ENCODE results near the gene PLSCR1.
"Not testable (repeated sequence)": the region's sequence is repeated elsewhere in the genome, so short reads cannot be mapped to it uniquely, and the experiment has no call there.

PLSCR1 gene

GRCh38 chr3:146547235-146547835, 2.9 kb upstream of the PLSCR1 start:
- no peak for DNase-seq

GRCh38 chr3:146546366-146546965, 2.1 kb upstream of the PLSCR1 start:
- no peak for DNase-seq

GRCh38 chr3:146544929-146545528, 622 bp upstream of the PLSCR1 start:
- DNase-seq, result no peak

GRCh38 chr3:146543461-146544001, 876 bp downstream of the PLSCR1 start:
- no peak for DNase-seq

GRCh38 chr3:146542978-146543377, 1.4 kb downstream of the PLSCR1 start:
- no peak for DNase-seq

GRCh38 chr3:146542179-146542578, 2.2 kb downstream of the PLSCR1 start:
- DNase-seq, result no peak

- DNase-seq, result no peak
Observed at GRCh38 chr3:146540978-146541377, 3.4 kb downstream of the PLSCR1 start.

GRCh38 chr3:146540236-146540635, 4.2 kb downstream of the PLSCR1 start:
- DNase-seq, result no peak

- no peak for DNase-seq
Observed at GRCh38 chr3:146539315-146539714, 5.1 kb downstream of the PLSCR1 start.

GRCh38 chr3:146537603-146538002, 6.8 kb downstream of the PLSCR1 start:
- no peak for DNase-seq

- no peak for DNase-seq
Observed at GRCh38 chr3:146536681-146537080, 7.7 kb downstream of the PLSCR1 start.

- no peak for DNase-seq
Observed at GRCh38 chr3:146532406-146532805, 12.0 kb downstream of the PLSCR1 start.

GRCh38 chr3:146530609-146531008, 13.8 kb downstream of the PLSCR1 start:
- DNase-seq, result no peak

GRCh38 chr3:146529021-146529420, 15.4 kb downstream of the PLSCR1 start:
- no peak for DNase-seq

- no peak for DNase-seq
Observed at GRCh38 chr3:146524961-146525360, 19.4 kb downstream of the PLSCR1 start.

- DNase-seq, result no peak
Observed at GRCh38 chr3:146523531-146523930, 20.9 kb downstream of the PLSCR1 start.

- DNase-seq, result not testable (repeated sequence)
Observed at GRCh38 chr3:146522174-146523158, 21.9 kb downstream of the PLSCR1 start.

- DNase-seq, result no peak
Observed at GRCh38 chr3:146521394-146521793, 23.0 kb downstream of the PLSCR1 start.

GRCh38 chr3:146519810-146520209, 24.6 kb downstream of the PLSCR1 start:
- DNase-seq, result no peak

GRCh38 chr3:146517684-146518435, 26.5 kb downstream of the PLSCR1 start:
- DNase-seq, result no peak

- no peak for DNase-seq
Observed at GRCh38 chr3:146513386-146514051, 30.9 kb downstream of the PLSCR1 start.

Data from activated CD4-positive, alpha-beta T cell treated with anti-CD3 and anti-CD28 coated beads for 4 hours (primary cell).